C1 segment of cervical spinal cord (tissue), 14 donors: ENCODE measurements around the gene ZNF79.

Experiments
- DNase-seq, 14 donors: peaks; one replicate each; lab custom pipeline; 2025; lab: John Stamatoyannopoulos, UW

ZNF79 gene

DNA sequence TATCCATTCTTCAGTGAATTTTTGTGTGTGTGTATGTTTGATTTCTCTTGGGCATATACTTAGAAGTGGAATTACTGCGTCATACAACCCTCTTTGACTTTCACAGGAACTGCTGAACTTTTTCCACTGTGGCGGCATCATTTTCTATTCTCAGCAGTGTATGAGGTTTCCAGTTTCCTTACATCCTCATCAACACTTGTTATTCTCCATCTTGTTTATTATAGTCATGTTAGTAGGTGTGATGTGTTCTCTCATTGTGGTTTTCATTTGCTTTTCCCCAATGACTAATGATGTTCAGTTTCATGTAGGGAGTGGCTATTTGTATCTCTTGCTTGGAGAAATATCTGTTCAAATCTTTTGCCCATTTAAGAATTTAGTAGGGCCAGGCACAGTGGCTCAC, 2.6 kb downstream of the ZNF79 start:
- no peak for DNase-seq

GRCh38 chr9:127428348-127428747, 4.2 kb downstream of the ZNF79 start:
- DNase-seq = no peak

- no peak for DNase-seq
Observed at GRCh38 chr9:127430415-127430814, 6.2 kb downstream of the ZNF79 start.

DNA sequence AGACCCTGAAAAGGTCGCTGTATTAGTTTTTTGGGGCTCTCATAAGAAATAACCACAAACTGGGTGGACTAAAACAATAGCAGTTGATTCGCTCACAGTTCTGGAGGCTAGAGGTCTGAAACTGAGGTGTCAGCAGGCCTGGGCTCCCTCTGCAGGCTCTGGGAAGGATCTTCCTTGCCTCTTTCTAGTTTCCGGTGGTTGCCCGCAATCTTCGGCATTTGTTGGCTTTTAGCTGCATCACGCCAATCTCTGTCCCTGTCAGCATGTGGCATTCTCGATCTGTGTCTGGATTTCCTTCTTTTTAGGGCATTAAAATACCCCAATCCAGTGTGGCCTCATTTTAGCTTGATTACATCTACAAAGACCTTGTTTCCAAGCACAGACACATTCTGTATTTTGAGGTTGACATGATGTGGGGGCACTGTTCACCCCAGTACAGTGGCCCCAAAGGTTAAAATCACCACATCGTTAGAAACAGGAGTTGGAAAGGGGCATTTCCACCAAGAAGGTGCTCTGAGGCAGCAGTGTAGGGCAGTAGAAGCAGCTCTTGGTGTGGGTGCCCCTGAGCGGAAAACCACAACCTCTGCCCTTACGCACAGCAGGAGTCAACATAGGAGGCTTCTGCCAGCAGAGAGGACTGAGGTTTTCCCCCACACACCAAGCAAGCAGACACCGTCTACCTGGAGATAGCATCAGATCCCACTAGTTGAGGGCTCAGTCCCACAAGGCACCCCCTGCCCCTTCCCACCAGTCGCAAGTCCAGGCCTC, 13.5 kb downstream of the ZNF79 start:
- no peak for DNase-seq

DNA sequence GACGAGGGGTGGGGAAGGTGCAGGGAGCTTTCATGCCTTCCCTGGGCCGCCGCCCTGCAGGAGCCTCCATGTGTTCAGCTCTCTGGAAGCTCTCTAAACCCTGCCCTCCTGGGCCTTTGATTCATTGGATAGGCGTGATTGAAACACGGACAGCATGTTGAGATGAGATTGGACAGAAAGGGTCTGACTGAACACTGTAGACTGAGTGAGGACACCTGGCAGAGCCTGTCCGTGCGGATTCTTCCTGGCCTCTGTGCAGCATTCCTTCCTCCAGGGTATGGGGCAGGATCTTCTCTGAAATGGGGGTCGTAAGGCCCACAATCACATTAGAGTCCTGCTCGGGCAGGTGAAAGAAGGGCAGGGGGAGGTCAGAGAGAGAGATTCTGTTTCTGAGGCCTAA, 14.2 kb downstream of the ZNF79 start:
- DNase-seq = no peak

GRCh38 chr9:127444283-127444920, 20.2 kb downstream of the ZNF79 start:
- no peak for DNase-seq

GRCh38 chr9:127444921-127445850, 21.0 kb downstream of the ZNF79 start:
- no peak for DNase-seq

GRCh38 chr9:127445851-127446712, 21.9 kb downstream of the ZNF79 start:
- DNase-seq = no peak

DNA sequence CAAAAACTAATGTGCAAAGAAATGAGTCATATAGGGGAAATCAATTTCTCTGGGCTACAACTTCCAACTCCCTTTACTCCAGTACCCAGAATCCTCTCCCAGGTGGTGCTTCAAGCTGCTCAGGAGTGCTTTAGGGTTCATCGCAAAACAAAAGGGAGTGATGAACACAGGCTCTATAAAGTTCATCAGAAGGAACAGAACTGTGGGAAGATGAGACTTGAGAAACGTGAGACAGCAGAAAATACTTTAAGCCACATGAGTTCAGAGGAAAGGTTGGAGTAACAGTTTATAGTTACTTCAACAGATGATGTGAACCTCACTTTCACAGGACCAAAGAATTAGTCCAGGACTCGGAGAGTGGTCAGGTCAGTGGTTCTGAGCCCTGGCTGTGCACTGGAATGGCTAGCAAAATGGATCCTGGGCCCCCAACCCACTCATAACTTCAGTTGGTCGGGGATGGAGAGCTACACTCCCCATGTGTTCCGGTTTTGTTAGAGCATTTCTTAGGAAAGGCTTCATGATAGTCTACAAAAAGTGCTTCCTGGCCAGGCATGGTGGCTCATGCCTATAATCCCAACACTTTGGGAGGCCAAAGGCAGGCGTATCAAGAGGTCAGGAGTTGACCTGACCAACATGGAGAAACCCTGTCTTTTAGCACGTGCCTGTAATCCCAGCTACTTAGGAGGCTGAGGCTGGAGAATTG, 22.7 kb downstream of the ZNF79 start:
- no peak for DNase-seq

DNA sequence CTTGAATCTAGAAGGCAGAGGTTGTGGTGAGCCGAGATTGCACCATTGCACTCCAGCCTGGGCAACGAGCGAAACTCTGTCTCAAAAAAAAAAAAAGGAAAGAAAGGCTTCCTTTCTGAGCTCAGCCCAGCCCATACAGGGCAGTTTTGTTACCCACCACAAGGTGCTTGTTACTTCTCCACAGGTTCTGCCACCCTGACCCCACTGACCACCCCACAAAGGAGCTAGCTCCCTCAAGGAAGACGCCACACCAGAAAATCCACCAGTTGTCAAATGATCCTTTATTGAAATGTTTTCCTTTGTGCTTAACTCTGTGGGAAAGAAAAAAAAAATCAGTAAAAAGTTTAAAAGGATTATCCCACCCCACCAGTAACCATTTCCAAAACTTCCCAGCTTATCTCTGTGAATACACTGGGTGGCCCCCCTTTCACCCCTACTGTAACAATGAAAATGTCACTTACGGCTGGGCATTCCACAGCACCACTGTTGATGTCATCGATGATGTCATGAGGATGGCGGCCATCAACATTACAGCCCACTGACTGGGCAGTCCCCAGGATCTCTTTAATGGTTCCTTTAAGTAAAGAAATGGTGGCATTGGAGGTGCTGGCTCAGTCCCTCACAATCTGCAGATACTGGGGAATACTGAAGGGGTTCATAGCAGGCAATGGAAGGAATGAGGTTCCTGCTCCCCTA, 23.4 kb downstream of the ZNF79 start:
- DNase-seq = no peak

GRCh38 chr9:127448112-127448805, 24.1 kb downstream of the ZNF79 start:
- no peak for DNase-seq

- DNase-seq = no peak
Observed at GRCh38 chr9:127449332-127449966, 25.3 kb downstream of the ZNF79 start.

- peak in 2 of 14 donors; percentile 9 to 36 for DNase-seq
Observed at GRCh38 chr9:127450243-127450760, 26.1 kb downstream of the ZNF79 start.

GRCh38 chr9:127450830-127451607, 26.8 kb downstream of the ZNF79 start, which contains the start of the genes LRSAM1 and RPL12:
LRSAM1 (plus strand) TSS chr9:127451510; CDS start chr9:127454528, 3,018 bp downstream.
RPL12 (minus strand) TSS chr9:127451406; CDS start chr9:127451317, 89 bp downstream.
- peak; percentile 72 to 94 (median 92) for DNase-seq

GRCh38 chr9:127451608-127451857, 27.4 kb downstream of the ZNF79 start:
- DNase-seq = peak in 2 of 14 donors; percentile 70

DNA sequence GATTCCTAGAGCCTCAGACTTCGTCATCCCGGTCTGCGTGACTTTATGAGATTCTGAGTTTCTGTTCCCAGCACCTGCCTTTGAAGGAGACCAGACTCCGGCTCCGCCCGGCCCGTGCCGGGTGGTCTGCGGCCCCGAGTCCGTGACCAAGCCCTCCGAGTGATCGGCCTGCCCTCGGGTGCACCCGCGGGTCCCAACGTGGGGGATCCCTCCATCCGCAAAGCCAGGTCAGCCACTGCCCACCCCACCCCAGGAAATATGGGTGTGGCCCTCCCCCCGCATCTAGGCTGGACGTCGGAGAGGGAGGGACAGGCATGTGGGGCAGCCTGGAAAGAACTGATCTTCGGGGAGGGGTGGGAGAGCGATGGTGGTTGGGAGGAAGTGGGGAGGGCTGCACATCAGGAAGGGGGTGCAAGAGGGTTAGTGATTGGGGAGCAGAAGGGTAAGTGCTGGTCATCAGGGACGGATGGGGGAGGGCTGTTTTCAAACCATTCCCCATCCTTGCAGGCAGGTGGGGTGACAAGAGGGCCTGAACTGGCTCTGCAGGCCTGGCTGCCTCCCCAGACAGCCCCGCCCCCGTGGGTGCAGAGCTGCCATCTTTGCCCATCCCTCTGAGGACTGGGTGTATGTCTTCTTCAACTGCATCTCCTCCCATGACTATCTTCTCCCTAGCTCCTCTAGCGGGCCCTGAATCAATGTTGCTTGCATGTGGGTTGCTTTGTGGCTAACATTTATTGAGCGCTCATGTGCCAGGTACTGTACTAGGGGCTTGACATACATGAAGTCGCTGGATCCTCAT, 27.9 kb downstream of the ZNF79 start:
- peak in 7 of 14 donors; percentile 26 to 70 (median 54) for DNase-seq

GRCh38 chr9:127452691-127453090, 28.5 kb downstream of the ZNF79 start:
- no peak for DNase-seq
